Naive thymus-derived CD4-positive, alpha-beta T cell (primary cell): Measurements from ENCODE around the gene ILK. TPM values are rescaled to one million over a fixed set of nuclear protein-coding genes. Genes with fewer than 3 reads are reported as not detected.

Source experiments
- ATAC-seq: fragments of 150-1000 bp; cut with Tn5 transposase; 2 replicates; pipeline ENCODE4 v1.10.0; 2021; ENCODE audit warnings: mild to moderate bottlenecking, moderate library complexity
- CTCF ChIA-PET: fragments of 350-600 bp; sonication (Branson Sonifier 250); formaldehyde crosslinking; loops from one replicate; lab custom pipeline; 2021; ENCODE audit warnings: antibody characterized with exemption; lab: Charles Lee
- POLR2A ChIA-PET: fragments of 350-600 bp; sonication (Branson Sonifier 250); formaldehyde crosslinking; loops from one replicate; lab custom pipeline; 2021; ENCODE audit warnings: antibody characterized with exemption, inconsistent platforms; lab: Charles Lee
- DNase-seq, 9 donors: peaks; one replicate each; pipeline versions ENCODE4 v3.0.0 to v3.0.0-alpha.2; 2020 to 2022; ENCODE audit warnings: mixed read lengths in 1 of 9
- H3K27ac ChIP-seq: one replicate; pipeline ENCODE4 v1.7.0; 2013; ENCODE audit warnings: mild to moderate bottlenecking, low read depth, low read length, moderate library complexity
- H3K27me3 ChIP-seq, 2 donors: one replicate each; pipeline ENCODE4 v1.7.0; 2013; ENCODE audit warnings: low read length in 2 of 2, mild to moderate bottlenecking in 2 of 2, moderate library complexity in 2 of 2; ENCODE audit not compliant: control insufficient read depth in 2 of 2, insufficient read depth in 2 of 2
- H3K36me3 ChIP-seq, 3 experiments: 1 replicate in 2 of 3; 2 replicates in 1 of 3; pipeline ENCODE4 v1.7.0; 2013; ENCODE audit warnings: low read length in 3 of 3, mild to moderate bottlenecking in 3 of 3, moderate library complexity in 1 of 3; ENCODE audit not compliant: insufficient read depth in 3 of 3, control insufficient read depth in 2 of 3
- H3K4me1 ChIP-seq, 2 donors: one replicate each; pipeline ENCODE4 v1.7.0; 2013; ENCODE audit warnings: low read length in 2 of 2, mild to moderate bottlenecking in 2 of 2, moderate library complexity in 1 of 2; ENCODE audit not compliant: control insufficient read depth in 2 of 2, insufficient read depth in 2 of 2
- H3K4me3 ChIP-seq: 2 replicates; pipeline ENCODE4 v1.7.0; 2013; ENCODE audit warnings: mild to moderate bottlenecking, low read length
- H3K9me3 ChIP-seq, 3 experiments: 1 replicate in 2 of 3; 2 replicates in 1 of 3; pipeline ENCODE4 v1.7.0; 2013; ENCODE audit warnings: low read length in 3 of 3; ENCODE audit not compliant: control insufficient read depth in 2 of 3
- H3K27ac Mint-ChIP-seq, 9 donors: one replicate each; pipeline ENCODE4 v1.8.0; 2020 to 2022; ENCODE audit warnings: mixed read lengths in 9 of 9, mild to moderate bottlenecking in 8 of 9, moderate library complexity in 5 of 9, inconsistent platforms in 2 of 9
- H3K27me3 Mint-ChIP-seq, 5 donors: one replicate each; pipeline ENCODE4 v1.8.0; 2021 to 2022; ENCODE audit warnings: mixed read lengths in 5 of 5, mild to moderate bottlenecking in 1 of 5
- H3K36me3 Mint-ChIP-seq, 5 donors: one replicate each; pipeline ENCODE4 v1.8.0; 2020 to 2022; ENCODE audit warnings: mixed read lengths in 5 of 5, mild to moderate bottlenecking in 3 of 5, inconsistent platforms in 1 of 5
- H3K4me1 Mint-ChIP-seq, 7 donors: one replicate each; pipeline ENCODE4 v1.8.0; 2020 to 2022; ENCODE audit warnings: mixed read lengths in 7 of 7, mild to moderate bottlenecking in 3 of 7, inconsistent platforms in 1 of 7
- H3K4me3 Mint-ChIP-seq, 10 donors: one replicate each; pipeline ENCODE4 v1.8.0; 2020 to 2022; ENCODE audit warnings: mild to moderate bottlenecking in 10 of 10, mixed read lengths in 10 of 10, moderate library complexity in 6 of 10, inconsistent platforms in 2 of 10
- H3K9me3 Mint-ChIP-seq, 11 donors: one replicate each; pipeline ENCODE4 v1.8.0; 2020 to 2022; ENCODE audit warnings: mixed read lengths in 11 of 11, mild to moderate bottlenecking in 4 of 11, inconsistent platforms in 1 of 11, moderate library complexity in 1 of 11
- intact Hi-C, 2 donors: fragments of 100-400 bp; cut with micrococcal nuclease; formaldehyde crosslinking; loops; one replicate each; pipeline ENCODE4 v1.15.1; 2023
- polyA plus RNA-seq, 2 donors: library from polyadenylated mRNA; unstranded; fragments of 300-500 nt; fragmentation: Illumina TruSeq; gene quantifications; one replicate each; pipeline ENCODE4 v1.2.3, GENCODE V29; 2021
- total RNA-seq, 6 experiments: library from RNA in 5 of 6; stranded (reverse) in 5 of 6; gene quantifications; 1 replicate in 5 of 6; 2 replicates in 1 of 6; pipeline ENCODE4 v1.2.3 and lab custom pipeline; 2021 to 2026

ILK gene
- total and polyA plus RNA-seq, 7 experiments from 2014 or later: 34.4 to 165 (median 79.7) TPM

- no peak for ATAC-seq
- ChIA-PET CTCF (interaction anchor here (0.8 to 1.1 kb wide), 4 partner anchors 17 to 28 kb away, joined by 3 to 4 read pairs (median 4); no protein-coding TSS in a partner anchor), POLR2A (interaction anchor here (1.2 to 2.5 kb wide), 4 partner anchors 9 to 29 kb away, joined by 3 to 14 read pairs (median 4); partner anchors contain the start of gene TAF10)
Observed at GRCh38 chr11:6621711-6622211, 18.2 kb downstream of the ILK start.

GRCh38 chr11:6622261-6623171 is 18.9 kb downstream of the ILK start:
- Mint-ChIP-seq H3K4me3 (no peak overlapping the region), H3K9me3 (no peaks in the 10 kb centered on the region), H3K36me3 (peaks cover 0 to 24% (median 9%) of the 10 kb centered on the region in 5 donors), H3K27ac (no peak overlapping the region), H3K27me3 (no peaks in the 10 kb centered on the region), H3K4me1 (peaks cover 2 to 16% (median 10%) of the 10 kb centered on the region in 7 donors)
- Histone ChIP-seq H3K36me3 (peaks cover 0 to 28% (median 0%) of the 10 kb centered on the region in 3 experiments), H3K4me1 (peaks cover 8 to 24% of the 10 kb centered on the region in 2 donors), H3K4me3 (no peak overlapping the region), H3K27me3 (no peaks in the 10 kb centered on the region), H3K27ac (no peak overlapping the region), H3K9me3 (no peaks in the 10 kb centered on the region)
- CTCF ChIA-PET: no interaction called here
- DNase-seq: no peak
- intact Hi-C loops: no loop called here
- POLR2A ChIA-PET: interaction anchor here (1.2 to 2.5 kb wide), 4 partner anchors 10 to 28 kb away, joined by 3 to 14 read pairs (median 5); partner anchors contain the start of gene TAF10
- no peak for ATAC-seq

More at GRCh38 chr11:6621711-6622211, 18.2 kb downstream of the ILK start:
- Histone ChIP-seq H3K4me1 (peaks cover 6 to 22% of the 10 kb centered on the region in 2 donors), H3K27ac (no peak overlapping the region), H3K27me3 (no peaks in the 10 kb centered on the region), H3K9me3 (no peaks in the 10 kb centered on the region), H3K4me3 (no peak overlapping the region), H3K36me3 (peaks cover 0 to 31% (median 0%) of the 10 kb centered on the region in 3 experiments)
- H3K36me3 Mint-ChIP-seq: peaks cover 0 to 24% (median 9%) of the 10 kb centered on the region in 5 donors
- no peaks in the 10 kb centered on the region for H3K27me3 Mint-ChIP-seq
- H3K9me3 Mint-ChIP-seq: no peaks in the 10 kb centered on the region
- H3K4me3 Mint-ChIP-seq: no peak overlapping the region
- intact Hi-C loops: no loop called here
- no peak overlapping the region for H3K27ac Mint-ChIP-seq
- DNase-seq: no peak
- peaks cover under 1 to 13% (median 5%) of the 10 kb centered on the region in 7 donors for H3K4me1 Mint-ChIP-seq

- peak overlapping the region in 1 of 9 donors; percentile 62 for H3K27ac Mint-ChIP-seq
- CTCF ChIA-PET: interaction anchor here (1.5 kb wide), 1 partner anchor 59 kb away, joined by 3 read pairs; the partner anchor contains the start of gene MRPL17
Observed at GRCh38 chr11:6623391-6624363, 20.1 kb downstream of the ILK start.

GRCh38 chr11:6625156-6625831 is 21.7 kb downstream of the ILK start:
- peak overlapping the region in 1 of 10 donors; percentile 34 for H3K4me3 Mint-ChIP-seq
- Histone ChIP-seq H3K4me3 (no peak overlapping the region), H3K27ac (no peak overlapping the region), H3K27me3 (no peaks in the 10 kb centered on the region), H3K4me1 (peaks cover 8% of the 10 kb centered on the region in 2 donors), H3K36me3 (peaks cover 0 to 40% (median 0%) of the 10 kb centered on the region in 3 experiments), H3K9me3 (no peaks in the 10 kb centered on the region)
- no peaks in the 10 kb centered on the region for H3K27me3 Mint-ChIP-seq
- peaks cover 11 to 29% (median 19%) of the 10 kb centered on the region in 7 donors for H3K4me1 Mint-ChIP-seq
- H3K9me3 Mint-ChIP-seq: no peaks in the 10 kb centered on the region
- intact Hi-C loops: no loop called here
- DNase-seq (no peak), ATAC-seq (no peak)
- H3K36me3 Mint-ChIP-seq: peaks cover 0 to 40% (median 13%) of the 10 kb centered on the region in 5 donors
- ChIA-PET CTCF (interaction anchor here (1.5 kb wide), 1 partner anchor 58 kb away, joined by 3 read pairs; the partner anchor contains the start of gene MRPL17), POLR2A (interaction anchor here (0.6 to 1.4 kb wide), 2 partner anchors 21 to 36 kb away, joined by 4 read pairs; no protein-coding TSS in a partner anchor)
- H3K27ac Mint-ChIP-seq: no peak overlapping the region

More at GRCh38 chr11:6623391-6624363, 20.1 kb downstream of the ILK start:
- Histone ChIP-seq H3K9me3 (no peaks in the 10 kb centered on the region), H3K4me3 (no peak overlapping the region), H3K27ac (no peak overlapping the region), H3K4me1 (peaks cover 8 to 15% of the 10 kb centered on the region in 2 donors), H3K36me3 (peaks cover 0 to 28% (median 0%) of the 10 kb centered on the region in 3 experiments), H3K27me3 (no peaks in the 10 kb centered on the region)
- H3K9me3 Mint-ChIP-seq: no peaks in the 10 kb centered on the region
- peaks cover 0 to 29% (median 9%) of the 10 kb centered on the region in 5 donors for H3K36me3 Mint-ChIP-seq
- no peak for DNase-seq
- no peak for ATAC-seq
- no peak overlapping the region for H3K4me3 Mint-ChIP-seq
- H3K4me1 Mint-ChIP-seq: peaks cover 11 to 27% (median 19%) of the 10 kb centered on the region in 7 donors
- intact Hi-C loops: no loop called here
- POLR2A ChIA-PET: interaction anchor here (1.0 to 1.3 kb wide), 3 partner anchors 10 to 30 kb away, joined by 3 to 4 read pairs (median 3); partner anchors contain the start of gene TAF10
- no peaks in the 10 kb centered on the region for H3K27me3 Mint-ChIP-seq

- intact Hi-C loops: no loop called here
Observed at GRCh38 chr11:6625832-6626420, 22.4 kb downstream of the ILK start.

More at GRCh38 chr11:6625832-6626420, 22.4 kb downstream of the ILK start:
- peak overlapping the region in 2 of 9 donors; percentile 66 to 84 for H3K27ac Mint-ChIP-seq
- CTCF ChIA-PET: no interaction called here
- peaks cover 11 to 29% (median 19%) of the 10 kb centered on the region in 7 donors for H3K4me1 Mint-ChIP-seq
- POLR2A ChIA-PET: interaction anchor here (1.4 to 3.5 kb wide), 2 partner anchors 14 to 21 kb away, joined by 4 to 20 read pairs; partner anchors contain the start of gene TAF10
- ATAC-seq (no peak), DNase-seq (no peak)
- Histone ChIP-seq H3K27me3 (no peaks in the 10 kb centered on the region), H3K9me3 (no peaks in the 10 kb centered on the region), H3K36me3 (peaks cover 0 to 44% (median 0%) of the 10 kb centered on the region in 3 experiments), H3K27ac (no peak overlapping the region), H3K4me3 (no peak overlapping the region), H3K4me1 (peaks cover 8% of the 10 kb centered on the region in 2 donors)
- no peaks in the 10 kb centered on the region for H3K27me3 Mint-ChIP-seq
- H3K36me3 Mint-ChIP-seq: peaks cover 0 to 40% (median 13%) of the 10 kb centered on the region in 5 donors
- peak overlapping the region in 1 of 10 donors; percentile 34 for H3K4me3 Mint-ChIP-seq
- H3K9me3 Mint-ChIP-seq: no peaks in the 10 kb centered on the region
